GM19099 (cell line): Measurements from ENCODE around the gene PDAP1.

ENCODE experiments used
- POLR2A ChIP-seq: IDR thresholded peaks from 3 replicates; pipeline ENCODE4 v1.6.1; 2011; ENCODE audit warnings: low read depth; ENCODE audit not compliant: insufficient read length; ENCODE audit errors: extremely low read depth

Gene PDAP1, protein sequence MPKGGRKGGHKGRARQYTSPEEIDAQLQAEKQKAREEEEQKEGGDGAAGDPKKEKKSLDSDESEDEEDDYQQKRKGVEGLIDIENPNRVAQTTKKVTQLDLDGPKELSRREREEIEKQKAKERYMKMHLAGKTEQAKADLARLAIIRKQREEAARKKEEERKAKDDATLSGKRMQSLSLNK

DNA sequence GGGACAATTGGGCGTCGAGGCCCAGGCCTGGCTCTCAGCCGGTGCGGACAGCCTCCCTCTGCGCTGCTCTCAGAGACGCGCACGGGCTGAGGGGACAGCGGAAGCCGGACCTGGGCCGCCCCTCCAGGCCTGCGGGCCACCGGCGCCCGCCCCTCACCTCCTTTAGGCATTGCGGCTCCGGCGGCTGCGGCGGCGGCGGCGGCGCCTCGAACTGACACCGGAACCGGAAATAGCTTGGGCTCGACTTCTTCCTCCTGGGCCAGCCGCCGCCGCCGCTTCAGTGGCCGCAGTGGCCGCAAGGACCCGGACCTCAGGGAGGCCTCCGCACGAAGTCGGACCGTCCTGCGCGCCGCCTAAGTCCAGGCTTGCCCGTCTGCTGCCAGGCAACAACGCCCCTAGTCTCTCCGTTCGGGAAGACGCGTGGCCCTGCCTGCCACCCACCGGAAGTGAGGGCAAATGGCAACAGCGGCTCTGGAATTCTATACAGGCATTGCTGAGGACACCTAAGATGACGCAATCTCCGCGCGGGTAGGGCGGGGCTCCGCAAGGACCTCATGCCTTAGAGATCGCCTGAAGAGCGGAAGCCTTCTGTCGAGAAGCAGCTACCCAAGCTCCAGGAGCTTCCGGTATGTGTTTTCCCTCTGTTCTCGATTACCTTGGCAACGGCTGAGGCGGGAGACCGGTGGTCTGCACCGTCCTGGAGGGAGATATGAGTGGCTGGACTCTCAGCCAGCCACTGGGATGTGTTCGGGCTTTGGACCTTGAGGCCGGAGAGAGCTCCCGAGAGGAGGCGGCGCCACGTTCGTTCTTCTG is at the start of gene PDAP1, which contains the start of gene BUD31:
Gene PDAP1 (minus strand): TSS at position 219 of the 813 bp plus-strand sequence. CDS start 49 bp downstream, at position 170.
Gene BUD31 (plus strand): TSS at position 591 of the 813 bp plus-strand sequence. CDS start 2,124 bp downstream, outside the sequence.
- peak; percentile 93 for TF ChIP-seq POLR2A

DNA sequence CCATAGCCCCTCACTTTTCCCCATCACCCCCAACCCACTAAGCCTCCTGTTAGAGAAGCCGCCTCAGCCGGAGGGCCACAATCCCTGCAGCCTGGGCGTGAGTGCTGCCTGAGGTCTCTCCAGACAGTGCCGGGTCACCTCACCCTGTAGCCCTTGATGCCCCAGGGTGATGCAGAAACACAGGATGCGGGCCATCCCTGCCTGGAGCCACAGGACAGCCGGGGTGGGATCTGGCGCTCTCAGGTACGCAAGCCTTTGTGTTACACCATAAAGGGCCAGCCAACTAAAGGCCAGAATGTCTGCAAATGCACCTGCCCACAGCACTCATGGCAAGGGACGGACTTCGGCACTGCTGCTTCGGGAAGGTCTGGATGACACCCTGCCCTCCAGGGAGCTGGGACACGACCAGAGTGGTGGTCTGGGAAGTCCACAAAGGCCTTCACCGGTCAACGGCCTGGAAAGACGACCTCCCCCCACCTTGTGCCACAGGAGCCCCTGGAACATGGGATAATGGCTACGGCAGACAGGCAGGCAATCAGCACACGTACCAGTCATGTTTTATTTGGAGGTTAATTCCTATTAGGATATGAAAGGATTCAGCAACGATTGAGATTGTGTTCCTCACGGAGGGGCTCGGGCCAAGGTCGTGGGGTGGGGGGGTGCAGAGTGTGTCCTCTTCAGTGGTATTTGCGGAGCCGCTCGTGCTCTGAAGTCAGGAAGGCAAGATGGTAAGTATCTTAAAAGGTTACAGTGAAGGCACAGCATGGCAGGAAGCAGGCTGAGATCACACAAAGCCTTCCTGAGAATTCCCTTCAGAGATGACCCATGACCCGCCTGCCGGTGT is 49.5 kb upstream of the PDAP1 start:
- no peak for TF ChIP-seq POLR2A

DNA sequence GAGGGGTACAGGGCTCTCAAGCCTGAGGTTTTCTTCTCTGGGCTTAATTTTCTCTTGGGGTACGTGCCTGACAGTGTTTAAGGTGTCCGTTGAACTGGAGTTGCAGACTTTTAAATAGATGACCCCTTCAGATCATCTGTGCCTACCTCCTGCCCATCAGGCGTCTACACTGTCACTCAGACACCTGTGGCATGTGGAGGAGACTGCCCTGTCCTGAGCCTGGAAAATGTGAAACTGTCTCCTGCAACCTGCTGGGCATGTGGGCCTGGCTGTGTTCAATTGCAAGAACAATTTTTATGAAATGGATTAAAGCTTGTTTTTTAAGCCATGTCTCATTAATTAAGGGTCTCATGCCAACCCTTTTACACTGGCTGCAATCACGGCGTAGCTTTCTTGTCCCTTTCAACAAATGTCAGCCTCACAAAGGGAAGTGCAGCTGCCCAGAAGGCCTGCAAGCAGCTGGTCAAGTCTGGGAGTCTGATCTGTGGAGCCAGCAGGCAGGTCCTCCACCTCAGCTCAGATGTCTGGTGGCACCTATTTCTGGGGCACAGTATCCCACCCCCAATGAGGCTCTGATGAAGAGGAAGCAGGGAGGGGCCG is 48.8 kb upstream of the PDAP1 start:
- no peak for TF ChIP-seq POLR2A

DNA sequence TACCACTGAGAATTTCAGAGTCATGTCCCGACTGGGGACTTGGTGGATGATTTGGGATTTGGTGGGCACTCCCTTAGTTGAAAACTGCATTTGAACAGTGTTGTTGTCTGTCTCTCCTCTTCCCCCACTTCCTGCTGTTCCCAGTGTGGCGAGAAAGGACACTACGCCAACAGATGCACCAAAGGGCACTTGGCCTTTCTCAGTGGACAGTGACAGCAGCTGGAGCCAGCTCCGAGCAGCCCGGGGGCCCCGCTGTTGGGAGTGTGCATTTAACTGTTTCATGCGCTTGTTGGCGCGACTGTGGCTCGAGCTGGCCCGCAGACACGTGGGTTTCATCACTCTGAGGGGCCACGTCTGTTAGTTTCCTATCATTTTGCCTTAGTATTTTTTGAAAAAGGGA is 47.9 kb upstream of the PDAP1 start:
- no peak for TF ChIP-seq POLR2A

DNA sequence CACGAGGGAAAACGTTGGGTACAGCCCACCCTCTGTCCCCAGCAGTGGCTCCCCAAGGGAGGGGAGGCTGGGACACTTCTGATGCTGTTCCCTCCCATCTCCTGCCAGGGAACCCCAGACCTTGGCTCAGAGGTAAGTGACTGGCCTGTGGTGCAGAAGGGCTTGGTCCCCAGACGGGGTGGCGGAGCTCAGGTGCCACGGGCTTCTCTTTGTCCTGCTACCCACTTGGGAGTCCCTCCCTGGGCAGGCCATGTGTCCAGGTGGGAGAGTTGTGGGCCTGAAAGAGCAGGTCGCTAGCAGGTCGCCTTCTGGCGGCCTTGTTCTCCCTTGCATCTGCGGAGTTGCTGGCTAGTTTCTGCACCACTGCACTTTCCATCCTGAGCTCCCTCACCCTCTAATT is 47.5 kb upstream of the PDAP1 start:
- no peak for TF ChIP-seq POLR2A

DNA sequence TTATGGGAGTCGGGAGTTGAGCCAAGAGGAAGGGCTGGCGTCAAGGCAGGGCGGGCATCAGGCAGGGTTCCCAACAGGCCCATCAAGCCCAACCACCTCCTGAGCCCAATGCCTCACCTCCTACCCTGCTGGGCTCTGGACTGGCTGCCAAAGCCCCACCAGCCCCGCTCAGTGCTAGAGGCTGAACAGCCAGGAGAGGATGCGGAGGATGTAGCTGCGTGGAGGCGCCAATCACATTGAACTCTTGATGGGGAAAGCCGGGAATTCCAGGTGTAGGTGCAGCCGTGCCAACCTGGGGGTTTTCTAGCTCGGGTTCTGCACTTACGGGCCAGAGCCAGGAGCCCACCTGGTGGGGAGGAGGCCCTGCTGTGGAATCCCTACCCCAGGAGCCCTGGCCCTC is 44.7 kb upstream of the PDAP1 start:
- TF ChIP-seq POLR2A: no peak

DNA sequence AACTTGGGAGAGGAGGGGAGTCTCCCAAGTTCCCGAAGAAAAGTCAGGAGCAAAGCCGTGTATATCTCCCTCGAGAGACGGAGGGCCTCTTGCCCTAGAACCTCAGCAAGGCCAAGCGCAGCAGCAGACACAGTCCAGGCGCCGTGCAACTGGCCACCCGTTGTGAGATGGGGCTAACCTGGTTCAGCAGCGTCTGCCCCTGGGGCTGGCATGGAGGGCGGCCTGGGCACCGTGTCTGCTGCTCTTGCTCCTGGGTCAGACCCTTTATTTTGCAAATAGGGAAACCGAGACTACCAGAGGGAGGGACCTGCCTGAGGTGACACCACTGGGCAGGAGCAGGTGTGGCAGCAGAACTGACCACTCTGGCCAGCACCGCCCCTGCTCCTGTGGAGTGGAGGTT is 44.1 kb upstream of the PDAP1 start:
- TF ChIP-seq POLR2A: no peak

DNA sequence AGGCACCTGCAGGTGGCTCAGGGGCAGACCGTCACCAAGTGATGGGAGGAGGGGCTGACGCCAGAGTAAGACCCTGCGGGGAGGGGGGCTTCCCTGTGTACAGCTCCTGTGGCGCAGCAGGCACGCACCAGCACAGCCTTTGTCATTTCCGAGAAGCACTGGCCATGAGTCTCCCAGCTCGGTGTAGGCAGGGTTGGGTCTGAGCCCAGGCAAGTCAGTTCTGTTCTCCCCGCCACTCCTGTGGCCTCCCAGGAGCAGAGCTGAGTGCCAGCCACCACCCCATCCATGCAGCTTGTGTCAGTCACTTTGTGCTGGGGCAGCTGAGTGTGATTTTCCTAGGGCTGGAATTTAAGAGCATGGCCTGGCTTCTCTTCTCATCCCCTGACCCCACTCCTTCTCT is 43.5 kb upstream of the PDAP1 start:
- TF ChIP-seq POLR2A: no peak

DNA sequence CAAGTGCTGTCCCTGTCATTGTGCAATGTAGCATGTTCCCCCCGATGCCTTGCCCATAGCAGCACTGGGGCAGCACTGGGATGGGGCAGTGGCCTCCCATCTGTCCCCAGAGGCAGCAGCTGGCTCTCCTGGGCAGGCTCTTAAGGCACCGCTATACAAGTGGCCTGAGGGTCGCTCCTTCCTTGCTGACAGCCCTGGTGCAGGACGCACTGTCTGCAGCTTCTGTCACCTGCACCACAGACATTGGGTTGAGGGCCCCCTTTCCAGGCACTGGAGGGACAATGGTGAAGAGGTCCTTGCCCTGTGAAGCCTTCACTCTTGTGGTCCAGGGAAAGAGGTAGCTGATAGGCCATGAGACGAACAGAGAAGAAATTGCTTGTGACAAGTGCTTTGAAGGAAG is 40.9 kb upstream of the PDAP1 start:
- no peak for TF ChIP-seq POLR2A

DNA sequence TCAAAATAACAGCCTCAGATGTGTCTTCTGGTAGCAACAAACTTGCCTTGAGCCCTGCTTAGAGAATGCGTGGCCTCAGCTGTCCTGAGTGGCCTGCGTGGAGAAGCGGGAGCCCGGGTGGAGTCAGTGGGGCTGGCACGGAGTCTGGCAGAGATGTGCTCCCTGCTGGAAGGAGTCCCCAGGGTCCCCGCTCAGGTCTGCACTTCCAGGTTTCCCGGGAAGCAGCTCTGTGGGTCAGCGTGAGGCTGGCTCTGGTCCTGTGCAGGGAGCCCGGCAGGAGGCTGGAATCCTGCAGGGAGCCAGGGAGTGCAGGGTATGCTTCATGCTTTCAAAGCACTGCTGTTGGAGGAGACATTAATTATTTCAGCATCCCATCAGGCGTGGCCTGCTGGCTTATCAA is 40.5 kb upstream of the PDAP1 start:
- TF ChIP-seq POLR2A: no peak

DNA sequence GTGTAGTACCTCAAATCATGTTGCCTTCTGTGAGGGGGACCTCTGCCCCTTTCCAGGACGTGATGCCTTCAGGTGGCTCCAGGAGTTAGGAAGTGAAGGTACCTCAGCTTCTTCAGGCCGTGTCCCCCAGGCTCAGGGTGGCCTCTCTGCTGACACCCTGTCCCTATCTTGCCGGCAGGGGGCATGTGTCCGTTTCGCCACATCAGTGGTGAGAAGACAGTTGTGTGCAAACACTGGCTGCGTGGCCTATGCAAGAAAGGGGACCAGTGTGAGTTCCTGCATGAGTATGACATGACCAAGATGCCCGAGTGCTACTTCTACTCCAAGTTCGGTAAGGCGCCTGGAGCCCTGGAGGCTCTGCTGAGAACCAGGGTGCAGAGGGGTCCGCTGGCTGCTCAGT is 39.5 kb upstream of the PDAP1 start:
- no peak for TF ChIP-seq POLR2A

DNA sequence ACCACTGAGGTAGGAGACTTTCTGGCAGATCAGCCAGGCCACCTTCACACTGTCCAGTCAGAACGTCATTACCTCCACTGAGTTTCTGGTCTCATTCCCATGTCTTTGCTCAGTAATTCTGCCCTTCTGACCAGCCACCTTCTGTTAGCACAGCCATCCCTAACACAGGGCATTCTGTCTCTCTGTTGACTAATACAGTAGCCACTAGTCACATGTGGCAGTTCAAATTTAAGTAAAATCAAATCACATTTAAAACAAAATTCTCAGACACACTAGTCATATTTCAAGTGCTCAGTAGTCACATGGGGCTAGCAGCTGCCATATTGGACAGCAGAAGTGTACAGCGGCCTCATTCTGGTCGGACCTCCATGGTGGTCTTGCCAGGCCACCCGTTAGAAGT is 37.7 kb upstream of the PDAP1 start:
- no peak for TF ChIP-seq POLR2A

DNA sequence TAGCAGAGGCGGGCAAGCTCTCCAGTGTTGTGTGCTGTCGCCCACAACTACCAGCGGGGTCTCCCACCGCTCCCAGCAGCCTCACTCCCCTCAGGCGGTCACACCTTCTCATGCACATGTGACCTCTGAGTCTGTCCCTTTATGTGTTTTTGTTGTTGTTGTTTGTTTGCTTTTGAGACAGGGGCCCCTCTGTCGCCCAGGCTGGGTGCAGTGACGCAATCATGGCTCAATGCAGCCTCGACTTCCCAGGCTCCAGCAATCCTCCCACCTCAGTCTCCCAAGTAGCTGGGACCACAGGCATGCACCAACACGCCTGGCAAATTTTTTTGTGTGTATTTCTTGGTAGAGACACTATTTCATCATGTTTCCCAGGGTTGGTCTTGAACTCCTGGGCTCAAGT is 31.8 kb upstream of the PDAP1 start:
- TF ChIP-seq POLR2A: no peak

DNA sequence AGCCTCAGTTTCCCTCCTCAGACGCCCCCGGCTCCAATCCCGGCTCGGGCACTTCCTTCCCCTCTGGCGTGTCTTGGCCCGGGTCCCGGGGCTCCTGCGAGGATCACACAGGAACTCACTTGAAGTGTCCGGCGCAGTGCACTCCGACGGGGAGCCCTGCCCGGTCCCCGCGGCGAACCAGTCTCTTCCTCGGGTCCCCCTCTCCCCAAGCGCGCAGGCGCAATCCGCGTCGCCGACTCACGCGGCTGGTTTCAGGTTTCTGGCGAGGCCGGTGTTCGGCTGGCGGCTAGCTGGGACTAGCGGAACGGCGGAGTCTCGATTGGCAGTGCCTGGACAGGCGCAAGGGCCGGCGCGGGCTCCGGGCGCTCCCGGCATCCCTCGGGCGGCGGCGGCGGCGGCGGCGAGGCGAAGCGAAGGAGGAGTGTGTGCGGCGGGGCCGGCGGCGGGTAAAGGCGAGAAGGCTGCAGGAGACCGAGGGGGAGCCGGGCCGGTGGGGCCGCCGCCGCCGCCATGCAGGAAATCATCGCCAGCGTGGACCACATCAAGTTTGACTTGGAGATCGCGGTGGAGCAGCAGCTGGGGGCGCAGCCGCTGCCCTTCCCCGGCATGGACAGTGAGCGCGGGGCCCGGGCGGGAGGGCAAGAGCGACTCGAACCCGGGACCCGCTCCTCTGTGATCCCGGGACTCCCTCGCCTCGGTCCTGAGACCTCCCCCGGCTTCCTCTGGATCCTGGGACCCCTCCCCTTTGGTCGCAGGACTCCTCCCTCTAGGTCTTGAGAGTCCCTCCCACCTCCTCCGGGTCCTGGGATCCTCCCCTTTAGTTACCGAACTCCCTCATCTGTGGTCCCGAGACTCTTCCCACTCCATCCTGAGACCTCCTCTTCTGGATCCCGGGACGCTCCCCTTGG is 30.4 kb upstream of the PDAP1 start, which contains the start of the genes CPSF4 and PTCD1:
Gene CPSF4 (plus strand): TSS at position 371 of the 908 bp plus-strand sequence. CDS start 140 bp downstream, at position 511.
Gene PTCD1 (minus strand): TSS at position 226 of the 908 bp plus-strand sequence. CDS start 3,556 bp downstream, outside the sequence.
- TF ChIP-seq POLR2A: peak; percentile 83

DNA sequence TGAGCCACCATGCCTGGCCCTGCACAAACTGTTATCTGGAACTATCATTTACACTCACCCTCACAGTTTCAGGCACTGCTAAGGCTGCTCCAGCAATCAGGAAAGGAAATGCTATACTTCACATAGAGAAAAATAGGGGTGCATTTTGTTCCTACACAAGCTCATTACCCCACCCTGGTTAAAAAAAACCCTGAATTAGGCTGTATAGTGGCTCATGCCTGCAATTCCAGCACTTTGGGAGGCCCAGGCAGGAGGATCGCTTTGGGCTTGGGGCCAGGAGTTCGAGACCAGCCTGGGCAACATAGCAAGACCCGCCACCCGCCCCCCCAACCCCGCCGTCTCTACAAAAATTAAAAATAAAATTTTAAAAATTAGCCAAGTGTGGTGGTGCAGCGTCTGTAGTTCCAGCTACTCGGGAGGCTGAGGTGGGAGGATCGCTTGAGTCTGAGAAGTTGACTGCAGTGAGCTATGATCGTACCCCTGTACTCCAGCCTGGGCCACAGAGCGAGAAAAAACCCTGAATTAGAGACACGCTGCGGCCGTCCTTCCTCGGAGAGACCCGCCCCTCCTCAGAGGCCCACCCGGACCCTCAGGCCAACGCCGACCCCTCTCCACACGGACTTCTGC is 29.7 kb upstream of the PDAP1 start:
- TF ChIP-seq POLR2A: no peak
